SK-N-SH (cell line): Measurements from ENCODE around the gene PLD3.

Experiments
- FOXJ3 ChIP-seq: sonication (generic); formaldehyde crosslinking; IDR thresholded peaks from 2 replicates; pipeline ENCODE4 v1.5.1; 2020; ENCODE audit warnings: mild to moderate bottlenecking, missing genetic modification reagents
- RFX5 ChIP-seq: IDR thresholded peaks from 2 replicates; pipeline ENCODE4 v1.6.1; 2012; ENCODE audit warnings: mild to moderate bottlenecking, improper control_type of control experiment, low read length
- YY1 ChIP-seq: IDR thresholded peaks from 2 replicates; pipeline ENCODE4 v1.4.0; 2012; ENCODE audit warnings: low read depth, mild to moderate bottlenecking
- TF ChIP-seq, protein P1 (sequence below): fragments of 200-600 bp; sonication (generic); IDR thresholded peaks from 2 replicates; pipeline ENCODE4 v1.6.1; 2017; ENCODE audit warnings: antibody characterized with exemption, mild to moderate bottlenecking, moderate library complexity

- no peak for TF ChIP-seq YY1
- TF ChIP-seq, protein P1, sequence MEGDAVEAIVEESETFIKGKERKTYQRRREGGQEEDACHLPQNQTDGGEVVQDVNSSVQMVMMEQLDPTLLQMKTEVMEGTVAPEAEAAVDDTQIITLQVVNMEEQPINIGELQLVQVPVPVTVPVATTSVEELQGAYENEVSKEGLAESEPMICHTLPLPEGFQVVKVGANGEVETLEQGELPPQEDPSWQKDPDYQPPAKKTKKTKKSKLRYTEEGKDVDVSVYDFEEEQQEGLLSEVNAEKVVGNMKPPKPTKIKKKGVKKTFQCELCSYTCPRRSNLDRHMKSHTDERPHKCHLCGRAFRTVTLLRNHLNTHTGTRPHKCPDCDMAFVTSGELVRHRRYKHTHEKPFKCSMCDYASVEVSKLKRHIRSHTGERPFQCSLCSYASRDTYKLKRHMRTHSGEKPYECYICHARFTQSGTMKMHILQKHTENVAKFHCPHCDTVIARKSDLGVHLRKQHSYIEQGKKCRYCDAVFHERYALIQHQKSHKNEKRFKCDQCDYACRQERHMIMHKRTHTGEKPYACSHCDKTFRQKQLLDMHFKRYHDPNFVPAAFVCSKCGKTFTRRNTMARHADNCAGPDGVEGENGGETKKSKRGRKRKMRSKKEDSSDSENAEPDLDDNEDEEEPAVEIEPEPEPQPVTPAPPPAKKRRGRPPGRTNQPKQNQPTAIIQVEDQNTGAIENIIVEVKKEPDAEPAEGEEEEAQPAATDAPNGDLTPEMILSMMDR: no peak
- TF ChIP-seq FOXJ3: no peak
- TF ChIP-seq RFX5: no peak
These were observed 75.4 kb downstream of the PLD3 start for GRCh38 chr19:40423938-40424337.
